Osteocyte (in vitro differentiated cells): Measurements from ENCODE around the gene ACAP3. TPM values are rescaled to one million over a fixed set of nuclear protein-coding genes. Genes with fewer than 3 reads are reported as not detected.

ENCODE experiments used
- DNase-seq: peaks from one replicate; pipeline ENCODE4 v3.0.0; 2021; ENCODE audit warnings: mixed read lengths; ENCODE audit not compliant: unreplicated experiment; ENCODE audit errors: extremely low spot score
- H3K27ac Mint-ChIP-seq: one replicate; pipeline ENCODE4 v1.8.0; 2021; ENCODE audit warnings: mild to moderate bottlenecking, mixed read lengths; ENCODE audit not compliant: unreplicated experiment
- H3K27me3 Mint-ChIP-seq: one replicate; pipeline ENCODE4 v1.8.0; 2021; ENCODE audit warnings: mixed read lengths; ENCODE audit not compliant: unreplicated experiment
- H3K36me3 Mint-ChIP-seq: one replicate; pipeline ENCODE4 v1.8.0; 2021; ENCODE audit warnings: mixed read lengths; ENCODE audit not compliant: unreplicated experiment
- H3K4me1 Mint-ChIP-seq: one replicate; pipeline ENCODE4 v1.8.0; 2021; ENCODE audit warnings: mixed read lengths; ENCODE audit not compliant: unreplicated experiment
- H3K4me3 Mint-ChIP-seq: one replicate; pipeline ENCODE4 v1.8.0; 2021; ENCODE audit warnings: mild to moderate bottlenecking, moderate library complexity, mixed read lengths; ENCODE audit not compliant: unreplicated experiment
- H3K9me3 Mint-ChIP-seq: one replicate; pipeline ENCODE4 v1.8.0; 2021; ENCODE audit warnings: mixed read lengths; ENCODE audit not compliant: unreplicated experiment
- total RNA-seq: library from RNA; stranded (reverse); gene quantifications from 2 replicates; pipeline ENCODE4 v1.2.1, GENCODE V29; 2021
- TF ChIP-seq, protein P1 (sequence below): fragments of 200-600 bp; sonication (generic); IDR thresholded peaks from 2 replicates; pipeline ENCODE4 v1.5.0; 2021; ENCODE audit warnings: antibody characterized with exemption, mild to moderate bottlenecking, moderate library complexity

ACAP3 gene
- total RNA-seq, 1 donor from 2014 or later: 73.8 TPM

DNA sequence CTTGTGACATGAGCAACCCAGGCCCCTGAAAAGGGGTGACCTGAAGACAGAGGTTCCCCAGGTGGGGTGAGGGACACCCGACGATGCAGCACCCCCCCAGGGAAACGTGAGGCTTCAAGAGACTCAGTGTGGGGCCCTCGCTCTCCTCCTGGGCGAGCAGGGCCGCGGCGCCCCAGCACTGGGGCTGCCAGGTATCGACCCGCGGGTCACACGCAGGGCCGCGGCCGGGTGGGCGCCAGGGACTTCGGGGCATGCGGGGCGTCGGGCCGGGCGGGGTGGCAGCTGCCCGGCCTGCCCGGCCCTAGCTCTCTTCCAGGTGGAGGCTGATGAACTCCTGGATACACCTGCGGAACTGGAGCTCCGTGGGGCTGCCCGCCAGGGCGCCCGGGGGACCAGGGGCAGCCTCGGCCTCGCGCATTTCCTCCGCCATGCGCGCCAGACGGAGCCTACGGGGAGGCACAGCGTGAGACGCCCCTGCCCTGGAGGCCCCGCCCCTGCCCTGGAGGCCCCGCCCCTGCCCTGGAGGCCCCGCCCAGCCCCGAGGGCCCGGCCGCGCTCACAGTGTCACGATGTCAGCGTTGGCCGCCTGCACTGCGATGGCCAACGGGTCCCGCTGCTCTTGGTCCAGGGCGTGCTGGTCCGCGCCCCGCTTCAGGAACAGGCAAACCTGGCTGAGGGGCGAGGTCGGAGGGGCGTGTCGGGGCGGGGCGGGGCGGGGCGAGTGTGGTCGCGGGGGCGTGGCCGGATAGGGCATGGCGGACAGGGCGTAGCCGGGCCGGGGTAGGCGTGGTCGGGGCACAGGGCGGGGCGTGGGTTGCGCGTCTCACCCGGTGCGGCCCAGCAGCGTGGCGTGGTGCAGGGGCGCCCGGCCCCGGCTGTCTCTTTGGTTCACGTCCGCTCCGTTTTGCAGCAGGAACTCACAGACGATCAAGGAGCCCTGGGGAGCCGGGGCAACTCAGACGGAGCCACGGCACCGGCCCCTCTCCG, 14.2 kb downstream of the ACAP3 start:
- H3K27me3 Mint-ChIP-seq: no peaks in the 10 kb centered on the region
- TF ChIP-seq, protein P1, sequence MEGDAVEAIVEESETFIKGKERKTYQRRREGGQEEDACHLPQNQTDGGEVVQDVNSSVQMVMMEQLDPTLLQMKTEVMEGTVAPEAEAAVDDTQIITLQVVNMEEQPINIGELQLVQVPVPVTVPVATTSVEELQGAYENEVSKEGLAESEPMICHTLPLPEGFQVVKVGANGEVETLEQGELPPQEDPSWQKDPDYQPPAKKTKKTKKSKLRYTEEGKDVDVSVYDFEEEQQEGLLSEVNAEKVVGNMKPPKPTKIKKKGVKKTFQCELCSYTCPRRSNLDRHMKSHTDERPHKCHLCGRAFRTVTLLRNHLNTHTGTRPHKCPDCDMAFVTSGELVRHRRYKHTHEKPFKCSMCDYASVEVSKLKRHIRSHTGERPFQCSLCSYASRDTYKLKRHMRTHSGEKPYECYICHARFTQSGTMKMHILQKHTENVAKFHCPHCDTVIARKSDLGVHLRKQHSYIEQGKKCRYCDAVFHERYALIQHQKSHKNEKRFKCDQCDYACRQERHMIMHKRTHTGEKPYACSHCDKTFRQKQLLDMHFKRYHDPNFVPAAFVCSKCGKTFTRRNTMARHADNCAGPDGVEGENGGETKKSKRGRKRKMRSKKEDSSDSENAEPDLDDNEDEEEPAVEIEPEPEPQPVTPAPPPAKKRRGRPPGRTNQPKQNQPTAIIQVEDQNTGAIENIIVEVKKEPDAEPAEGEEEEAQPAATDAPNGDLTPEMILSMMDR: no peak
- no peak overlapping the region for H3K27ac Mint-ChIP-seq
- H3K4me1 Mint-ChIP-seq: peaks cover 4% of the 10 kb centered on the region
- no peak for DNase-seq
- no peaks in the 10 kb centered on the region for H3K36me3 Mint-ChIP-seq
- H3K4me3 Mint-ChIP-seq: no peak overlapping the region
- H3K9me3 Mint-ChIP-seq: no peaks in the 10 kb centered on the region

DNA sequence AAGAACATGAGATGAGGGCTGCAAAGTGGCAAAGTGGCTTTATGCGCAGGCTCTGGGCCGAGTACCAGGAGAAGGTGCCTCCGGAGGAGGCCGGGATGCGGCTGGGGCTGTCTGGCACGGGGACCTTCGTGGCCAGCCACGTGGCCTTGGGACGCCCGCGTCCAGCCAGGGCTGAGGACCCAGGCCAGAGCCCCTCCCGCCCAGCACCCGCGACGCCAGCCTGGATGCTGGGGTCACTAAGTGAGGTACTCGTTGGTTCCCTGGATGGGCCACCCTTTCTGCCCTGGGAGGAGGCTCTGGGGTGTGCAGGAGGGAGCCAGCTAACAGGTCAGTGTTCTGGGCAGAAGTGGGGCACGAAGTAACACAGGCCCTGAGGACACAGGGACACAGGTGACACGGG, 14.9 kb downstream of the ACAP3 start:
- TF ChIP-seq, protein P1: no peak
- H3K27me3 Mint-ChIP-seq: no peaks in the 10 kb centered on the region
- H3K9me3 Mint-ChIP-seq: no peaks in the 10 kb centered on the region
- peaks cover 4% of the 10 kb centered on the region for H3K4me1 Mint-ChIP-seq
- no peak overlapping the region for H3K27ac Mint-ChIP-seq
- H3K4me3 Mint-ChIP-seq: no peak overlapping the region
- DNase-seq: no peak
- H3K36me3 Mint-ChIP-seq: no peaks in the 10 kb centered on the region

DNA sequence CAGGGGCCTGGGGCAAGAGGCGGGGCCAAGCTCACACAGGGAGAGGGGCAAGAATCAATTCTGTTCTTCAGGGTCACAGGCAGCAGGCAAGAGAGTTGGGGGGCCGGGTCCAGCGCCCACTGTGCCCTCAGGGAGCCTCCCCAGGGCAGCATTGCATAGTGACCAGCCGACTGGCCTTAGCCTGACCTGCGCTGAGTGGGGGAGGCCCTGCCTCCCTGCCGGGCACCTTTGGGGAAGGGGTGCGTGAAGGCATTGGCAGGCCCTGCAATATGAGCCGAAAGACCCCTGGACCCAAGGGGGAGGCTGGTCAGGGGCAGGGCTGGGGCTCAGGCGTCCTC, 15.3 kb downstream of the ACAP3 start:
- Mint-ChIP-seq H3K27me3 (no peaks in the 10 kb centered on the region), H3K4me3 (no peak overlapping the region), H3K9me3 (no peaks in the 10 kb centered on the region), H3K36me3 (no peaks in the 10 kb centered on the region), H3K27ac (no peak overlapping the region), H3K4me1 (peaks cover 4% of the 10 kb centered on the region)
- TF ChIP-seq, protein P1: no peak
- no peak for DNase-seq

DNA sequence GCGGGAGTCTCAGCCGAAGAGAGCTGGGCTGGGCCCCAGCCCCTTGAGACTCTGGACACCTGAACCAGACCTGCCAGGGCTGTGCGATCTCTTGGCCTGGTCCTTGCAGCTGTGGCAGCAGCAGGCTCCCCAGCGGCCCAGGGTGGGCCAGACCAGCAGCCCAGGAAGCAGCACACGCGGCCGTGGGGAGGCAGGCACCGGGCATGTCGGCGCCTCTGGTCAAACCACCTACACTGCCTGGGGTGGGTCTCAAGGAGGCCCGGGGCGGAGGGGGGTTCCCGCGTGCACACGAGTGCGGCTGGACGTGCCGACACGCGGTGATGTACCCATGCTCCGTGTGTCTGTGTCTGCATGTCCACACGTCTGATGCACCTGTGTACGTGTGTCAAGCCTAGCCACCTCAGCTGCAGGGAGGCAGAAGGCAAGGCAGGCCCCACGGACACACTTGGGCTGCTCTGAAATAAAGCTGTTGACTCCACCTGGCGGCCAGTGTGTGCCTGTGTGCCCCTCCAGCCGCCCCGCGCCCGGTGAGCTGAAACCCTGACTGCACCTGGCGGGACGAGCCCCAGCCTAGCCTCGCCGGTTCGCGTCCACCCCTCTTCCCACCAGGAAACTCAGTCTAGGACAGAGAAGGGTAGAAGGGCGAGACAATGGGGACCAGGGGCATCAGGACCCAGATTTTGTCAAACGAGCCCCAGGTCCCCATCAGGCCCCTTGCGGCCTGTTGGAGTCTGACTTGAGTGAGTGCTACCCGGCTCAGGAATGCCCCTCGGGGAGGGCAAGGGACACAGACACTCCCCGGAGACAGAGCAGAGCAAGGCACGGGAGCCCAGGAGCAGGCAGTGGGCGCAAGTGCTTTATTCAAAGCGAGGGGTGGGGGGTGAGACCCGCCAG, 15.9 kb downstream of the ACAP3 start:
- no peaks in the 10 kb centered on the region for H3K27me3 Mint-ChIP-seq
- H3K9me3 Mint-ChIP-seq: no peaks in the 10 kb centered on the region
- DNase-seq: no peak
- TF ChIP-seq, protein P1: peak; percentile 67
- H3K36me3 Mint-ChIP-seq: no peaks in the 10 kb centered on the region
- H3K4me1 Mint-ChIP-seq: peaks cover 4% of the 10 kb centered on the region
- H3K27ac Mint-ChIP-seq: no peak overlapping the region
- no peak overlapping the region for H3K4me3 Mint-ChIP-seq
